Adrenal gland (tissue), 12 donors: Measurements from ENCODE around the gene MEGF11. TPM values are rescaled to one million over a fixed set of nuclear protein-coding genes. Genes with fewer than 3 reads are reported as not detected.
"Not testable (repeated sequence)": the region's sequence is repeated elsewhere in the genome, so short reads cannot be mapped to it uniquely, and the experiment has no call there.

Source experiments
- DNase-seq, 7 donors: peaks; one replicate each; pipeline ENCODE4 v3.0.0-alpha.2; 2019 to 2020
- H3K27ac ChIP-seq, 5 donors: fragments of 200-600 bp; sonication (generic) in 4 of 5; 1 replicate in 3 of 5; 2 replicates in 2 of 5; pipeline versions ENCODE4 v1.5.1 to v1.8.0; 2016 to 2020; ENCODE audit warnings: mild to moderate bottlenecking in 1 of 5
- H3K27me3 ChIP-seq: fragments of 200-600 bp; 2 replicates; pipeline ENCODE4 v1.8.0; 2021
- H3K36me3 ChIP-seq, 2 donors: fragments of 200-600 bp; replicated peaks in 1 of 2; 1 replicate in 1 of 2; 2 replicates in 1 of 2; pipeline versions ENCODE4 v1.5.1 to v1.8.0; 2018 to 2022
- H3K4me1 ChIP-seq, 2 donors: fragments of 200-600 bp; replicated peaks in 1 of 2; 1 replicate in 1 of 2; 2 replicates in 1 of 2; pipeline versions ENCODE4 v1.5.1 to v1.8.0; 2018 to 2021
- H3K4me3 ChIP-seq, 4 donors: fragments of 200-600 bp; sonication (generic) in 3 of 4; one replicate each; pipeline ENCODE4 v1.5.1; 2016 to 2018
- H3K9me3 ChIP-seq, 3 donors: fragments of 200-600 bp; sonication (generic) in 1 of 3; replicated peaks in 1 of 3; 1 replicate in 2 of 3; 2 replicates in 1 of 3; pipeline versions ENCODE4 v1.5.1 to v1.8.0; 2016 to 2021
- CTCF ChIP-seq, 6 experiments: fragments of 450-650 bp in 4 of 6; fragments of 200-600 bp in 2 of 6; sonication (generic) in 1 of 6; IDR thresholded peaks; 1 replicate in 5 of 6; 2 replicates in 1 of 6; pipeline versions ENCODE4 v1.5.1 to v1.8.0; 2016 to 2021; ENCODE audit warnings: antibody characterized with exemption in 6 of 6, mild to moderate bottlenecking in 2 of 6, moderate library complexity in 1 of 6
- POLR2A ChIP-seq, 2 donors: fragments of 450-650 bp; IDR thresholded peaks; one replicate each; pipeline ENCODE4 v1.6.1; 2017; ENCODE audit warnings: antibody characterized with exemption in 2 of 2, mild to moderate bottlenecking in 2 of 2, moderate library complexity in 1 of 2
- WGBS, 4 donors: extraction: QIAGEN DNeasy Blood & Tissue Kit in 2 of 4; methylation state at CpG; one replicate each; pipeline versions ENCODE4 v1.1.5 to v1.1.7; 2013 to 2017; 5-methylcytosine and 5-hydroxymethylcytosine counted together
- intact Hi-C, 2 donors: fragments of 100-400 bp; cut with DNase I; formaldehyde crosslinking; loops; one replicate each; pipeline versions ENCODE4 v1.14.1 to v1.15.0; 2022 to 2023
- polyA plus RNA-seq, 3 donors: library from polyadenylated mRNA; stranded (reverse); fragments of 200-250 nt in 2 of 3; fragments of 350-450 nt in 1 of 3; fragmentation: Illumina TruSeq in 1 of 3; extraction: RNeasy Lipid Tissue Mini Kit (QIAGEN cat#74804) in 1 of 3; gene quantifications; one replicate each; pipeline ENCODE4 v1.2.3, GENCODE V29; 2013 to 2014
- total RNA-seq, 9 donors: library from RNA; depleted of rRNA in 4 of 9; stranded (reverse); fragments of >200 nt in 4 of 9; fragments of 120-200 nt in 1 of 9; fragmentation: NEBNext Ultra II Directional in 1 of 9; extraction: Animal tissue kit (Norgen Biotek cat#: 25700) in 1 of 9; gene quantifications; one replicate each; pipeline versions ENCODE4 v1.1.0 to v1.2.4, GENCODE V29; 2013 to 2023
- donor health status: healthy with polysubstance abuse.
- donor health status: Bipolar disorder and iron deficiency.
- donor health status: DM: yes; HTN: yes; CAD: no.
- donor health status: DM: no; HTN: no; CAD: no.
- donor health status: DM: no; HTN: no; CAD: no.
- donor health status: DM: yes; HTN: yes; CAD: no.

Gene MEGF11
- total and polyA plus RNA-seq, 12 donors: 0.04 to 0.98 (median 0.14) TPM; not detected in 5

GRCh38 chr15:65869954-65870871 lies 383.3 kb downstream of the MEGF11 start:
- DNase-seq: peak; percentile 43 to 77 (median 52)
- H3K27ac ChIP-seq: peak overlapping the region; percentile 82 to 97 (median 93)
- WGBS, 4 donors: 1% methylated on average over 28 to 43 of the region's 43 CpGs

GRCh38 chr15:65869126-65869953 lies 384.2 kb downstream of the MEGF11 start, which contains the start of gene RAB11A:
Gene RAB11A (plus strand): TSS chr15:65869491. CDS start chr15:65869586, 95 bp downstream.
- intact Hi-C loops: no loop called here
- H3K4me3 ChIP-seq: peak within 1 kb of the TSS; percentile 28 to 97 (median 87)
- TF ChIP-seq CTCF (IDR thresholded peaks at IDR 0.05): peak in 3 of 6 experiments; percentile 21 to 41 (median 26)
- peak; percentile 85 to 94 for TF ChIP-seq POLR2A (IDR thresholded peaks at IDR 0.05)
- peak; percentile 94 to 97 (median 96) for DNase-seq
- peak within 1 kb of the TSS; percentile 82 to 97 (median 93) for H3K27ac ChIP-seq
- H3K4me1 ChIP-seq: peaks cover 10 to 30% of the 10 kb centered on the region in 2 donors
- no peaks in the 10 kb centered on the region for H3K27me3 ChIP-seq
- WGBS, 4 donors: 0 to 1% (median 0%) methylated on average over 34 to 62 of the region's 62 CpGs
- no peaks in the 10 kb centered on the region for H3K36me3 ChIP-seq
- no peaks in the 10 kb centered on the region for H3K9me3 ChIP-seq

More at GRCh38 chr15:65869954-65870871, 383.3 kb downstream of the MEGF11 start:
- Histone ChIP-seq H3K27me3 (no peaks in the 10 kb centered on the region), H3K4me1 (peaks cover 10 to 32% of the 10 kb centered on the region in 2 donors), H3K36me3 (peaks cover 0 to 7% of the 10 kb centered on the region in 2 donors), H3K9me3 (no peaks in the 10 kb centered on the region), H3K4me3 (peak overlapping the region; percentile 28 to 97 (median 87))
- intact Hi-C loops: no loop called here
- TF ChIP-seq POLR2A (IDR thresholded peaks at IDR 0.05) (peak in 1 of 2 donors; percentile 57), CTCF (IDR thresholded peaks at IDR 0.05) (no peak)

- Histone ChIP-seq H3K36me3 (no peaks in the 10 kb centered on the region), H3K27me3 (no peaks in the 10 kb centered on the region), H3K27ac (peak overlapping the region; percentile 82 to 97 (median 93)), H3K9me3 (no peaks in the 10 kb centered on the region), H3K4me3 (peak overlapping the region in 3 of 4 donors; percentile 81 to 97 (median 93)), H3K4me1 (peaks cover 10 to 28% of the 10 kb centered on the region in 2 donors)
- DNase-seq: no peak
- WGBS, 4 donors: 63 to 66% (median 64%) methylated on average over 11 of the region's 11 CpGs
- intact Hi-C loops: no loop called here
- no peak for TF ChIP-seq POLR2A (IDR thresholded peaks at IDR 0.05)
- TF ChIP-seq CTCF (IDR thresholded peaks at IDR 0.05): no peak
These were observed 384.9 kb downstream of the MEGF11 start for GRCh38 chr15:65868546-65869125.

- H3K27ac ChIP-seq, H3K27me3 ChIP-seq, H3K4me3 ChIP-seq, intact Hi-C loops, DNase-seq, H3K36me3 ChIP-seq, H3K9me3 ChIP-seq: not testable (repeated sequence)
- H3K4me1 ChIP-seq: peaks cover 10 to 21% of the 10 kb centered on the region in 2 donors
- 93 to 94% (median 93%) methylated on average over 6 of the region's 6 CpGs for WGBS, 4 donors
These were observed 385.6 kb downstream of the MEGF11 start for GRCh38 chr15:65867933-65868332.
